HepG2 (cell line): ENCODE results near the gene DNAJC8. TPM values are rescaled to one million over a fixed set of nuclear protein-coding genes. Genes with fewer than 3 reads are reported as not detected.

Source experiments
- ATAC-seq: fragments of 200-7000 bp; cut with Tn5 transposase; 3 replicates; pipeline ENCODE4 v1.9.1; 2020; ENCODE audit warnings: mild to moderate bottlenecking, moderate library complexity
- BruUV-seq: library from RNA; stranded (reverse); fragments of 400-500 nt; replicated peaks from 2 replicates; lab custom pipeline; 2021; lab: Mats Ljungman, UMichigan
- CTCF ChIA-PET: fragments of 300-600 bp; formaldehyde crosslinking; extraction: SDS; loops from one replicate; lab custom pipeline; 2021; ENCODE audit warnings: low total read pairs, inconsistent platforms, low intra/inter-chr PET ratio; lab: Yijun Ruan, JAX
- POLR2A ChIA-PET: fragments of 350-600 bp; sonication (Branson Sonifier 250); formaldehyde crosslinking; loops from one replicate; lab custom pipeline; 2020; ENCODE audit warnings: antibody characterized with exemption, inconsistent platforms; lab: Yijun Ruan, JAX
- DNase-seq: peaks from one replicate; pipeline ENCODE4 v3.0.0-alpha.2; 2015; ENCODE audit warnings: low spot score
- FAIRE-seq: peaks from 3 replicates; lab custom pipeline; 2011; peaks lifted over from hg19 to GRCh38; lab: Jason Lieb, UNC
- H2AFZ ChIP-seq: one replicate; pipeline ENCODE4 v1.6.1; 2011; ENCODE audit warnings: low read length, inconsistent platforms
- H3K27ac ChIP-seq: fragments of 300-600 bp; 3 replicates; pipeline ENCODE4 v1.8.0; 2011; ENCODE audit warnings: mixed run types, mild to moderate bottlenecking, mixed read lengths, low read length, inconsistent platforms; ENCODE audit not compliant: insufficient read depth; ENCODE audit errors: extremely low read length
- H3K27me3 ChIP-seq, 2 experiments: fragments of 200-600 bp in 1 of 2; 2 replicates in 1 of 2; 3 replicates in 1 of 2; pipeline versions ENCODE4 v1.6.0 to v1.8.0; 2011; ENCODE audit warnings: low read length in 2 of 2, mild to moderate bottlenecking in 2 of 2, moderate library complexity in 2 of 2, inconsistent platforms in 1 of 2; ENCODE audit not compliant: insufficient read depth in 2 of 2, control insufficient read depth in 1 of 2
- H3K36me3 ChIP-seq, 2 experiments: fragments of 200-600 bp in 1 of 2; replicated peaks in 1 of 2; 2 replicates in 1 of 2; 3 replicates in 1 of 2; pipeline versions ENCODE4 v1.5.1 to v1.8.0; 2011; ENCODE audit warnings: low read length in 2 of 2, inconsistent platforms in 1 of 2; ENCODE audit not compliant: insufficient read depth in 2 of 2, control insufficient read depth in 1 of 2
- H3K4me1 ChIP-seq: 2 replicates; pipeline ENCODE4 v1.5.1; 2012; ENCODE audit warnings: low read length, inconsistent platforms; ENCODE audit not compliant: insufficient read depth
- H3K4me2 ChIP-seq: 2 replicates; pipeline ENCODE4 v1.6.0; 2011; ENCODE audit warnings: low read depth, low read length, inconsistent platforms
- H3K4me3 ChIP-seq, 3 experiments: fragments of 200-600 bp in 1 of 3; sonication (generic), shearing (Covaris generic) in 1 of 3; replicated peaks in 1 of 3; 2 replicates each; pipeline ENCODE4 v1.5.1; 2011 to 2016; ENCODE audit warnings: low read length in 3 of 3, inconsistent platforms in 2 of 3, low read depth in 2 of 3, mild to moderate bottlenecking in 2 of 3, control low read depth in 1 of 3, mixed read lengths in 1 of 3; ENCODE audit not compliant: insufficient read depth in 1 of 3
- H3K79me2 ChIP-seq: one replicate; pipeline ENCODE4 v1.6.1; 2011; ENCODE audit warnings: low read length, inconsistent platforms; ENCODE audit not compliant: insufficient read depth
- H3K9ac ChIP-seq: 2 replicates; pipeline ENCODE4 v1.6.0; 2011; ENCODE audit warnings: mild to moderate bottlenecking, low read depth, low read length, inconsistent platforms; ENCODE audit not compliant: insufficient read depth
- H3K9me3 ChIP-seq: 2 replicates; pipeline ENCODE4 v1.5.1; 2012; ENCODE audit warnings: mild to moderate bottlenecking, low read length
- H4K20me1 ChIP-seq: 2 replicates; pipeline ENCODE4 v1.6.0; 2011; ENCODE audit warnings: inconsistent platforms, mild to moderate bottlenecking, low read length, moderate library complexity; ENCODE audit not compliant: insufficient read depth
- ADNP ChIP-seq: sonication (generic); formaldehyde crosslinking; IDR thresholded peaks from 2 replicates; pipeline ENCODE4 v1.4.0; 2020; ENCODE audit warnings: missing genetic modification reagents
- AHDC1 ChIP-seq: sonication (generic); formaldehyde crosslinking; IDR thresholded peaks from 2 replicates; pipeline ENCODE4 v1.5.1; 2020; ENCODE audit warnings: mild to moderate bottlenecking, missing genetic modification reagents, borderline replicate concordance
- FOXP4 ChIP-seq: sonication (generic); formaldehyde crosslinking; IDR thresholded peaks from 2 replicates; pipeline ENCODE4 v1.4.0; 2020; ENCODE audit warnings: missing genetic modification reagents
- HOXA3 ChIP-seq: sonication (generic); formaldehyde crosslinking; IDR thresholded peaks from 2 replicates; pipeline ENCODE4 v1.5.0; 2020; ENCODE audit warnings: missing genetic modification reagents
- MED1 ChIP-seq: sonication (generic); formaldehyde crosslinking; IDR thresholded peaks from 2 replicates; pipeline ENCODE4 v1.4.0; 2020; ENCODE audit warnings: missing genetic modification reagents
- REST ChIP-seq, 2 experiments: IDR thresholded peaks; 2 replicates each; pipeline ENCODE4 v1.6.1; 2011 to 2012; ENCODE audit warnings: low read length in 2 of 2, borderline replicate concordance in 1 of 2, low read depth in 1 of 2, mild to moderate bottlenecking in 1 of 2, moderate library complexity in 1 of 2
- SALL1 ChIP-seq: sonication (generic); formaldehyde crosslinking; IDR thresholded peaks from 2 replicates; pipeline ENCODE4 v1.8.0; 2022; ENCODE audit warnings: mild to moderate bottlenecking, missing genetic modification reagents
- ZMYM2 ChIP-seq: sonication (generic); formaldehyde crosslinking; IDR thresholded peaks from 2 replicates; pipeline ENCODE4 v1.8.0; 2022; ENCODE audit warnings: mild to moderate bottlenecking, missing genetic modification reagents
- ZNF589 ChIP-seq: sonication (generic); formaldehyde crosslinking; conservative IDR thresholded peaks from 2 replicates; pipeline ENCODE4 v1.8.0; 2022; ENCODE audit warnings: mild to moderate bottlenecking, moderate library complexity, missing genetic modification reagents
- WGBS: methylation state at CpG from one replicate; pipeline ENCODE4 v1.1.6; 2017; ENCODE audit warnings: low lambda C conversion rate; 5-methylcytosine and 5-hydroxymethylcytosine counted together
- in situ Hi-C: cut with HindIII; loops from 2 replicates; pipeline ENCODE4 v1.10.0; 2017; ENCODE audit warnings: low pct_unique_long_range_greater_than_20kb; ENCODE audit not compliant: extremely low pct_ligation_motif_present
- intact Hi-C: fragments of 100-400 bp; cut with micrococcal nuclease; formaldehyde crosslinking; loops from one replicate; pipeline ENCODE4 v1.10.0; 2022; ENCODE audit not compliant: unreplicated experiment
- polyA plus RNA-seq, 8 experiments: library from polyadenylated mRNA; depleted of rRNA in 3 of 8; stranded (reverse) in 7 of 8; unstranded in 1 of 8; fragments of >200 nt; fragmentation: Illumina TruSeq in 4 of 8; extraction: Trizol in 4 of 8; gene quantifications; 2 replicates each; pipeline versions ENCODE4 v1.2.1 to v1.2.3, GENCODE V29; 2011 to 2016; ENCODE audit warnings: low read depth in 4 of 8, missing spikeins in 1 of 8, mixed read lengths in 1 of 8; ENCODE audit not compliant: insufficient read depth in 1 of 8
- total RNA-seq, 5 experiments: library from RNA; depleted of rRNA; stranded (reverse); fragments of >200 nt; fragmentation: Illumina TruSeq; extraction: Trizol; gene quantifications; 2 replicates each; pipeline ENCODE4 v1.2.3, GENCODE V29; 2016; ENCODE audit warnings: low read depth in 1 of 5

DNAJC8 gene
- total and polyA plus RNA-seq, 2 of the 13 experiments (the other 11 are each of a cell fraction or from before 2014, with no cell fraction given) = 54.5 to 126 TPM

GRCh38 chr1:28172713-28173150 is 60.1 kb downstream of the DNAJC8 start:
- Histone ChIP-seq H3K9ac (no peak overlapping the region), H4K20me1 (no peaks in the 10 kb centered on the region), H3K9me3 (no peaks in the 10 kb centered on the region), H3K79me2 (no peaks in the 10 kb centered on the region), H3K4me1 (peaks cover 60% of the 10 kb centered on the region), H3K36me3 (no peaks in the 10 kb centered on the region), H3K4me3 (peak overlapping the region in 2 of 3 experiments; percentile 11 to 45; a peak in 3 of 6 replicates), H3K4me2 (peak overlapping the region; percentile 71), H3K27ac (peak overlapping the region; percentile 33), H3K27me3 (peaks cover 2 to 22% of the 10 kb centered on the region in 2 experiments; a peak in 3 of 5 replicates), H2AFZ (peak overlapping the region; percentile 20)
- POLR2A ChIA-PET = interaction anchor here (1.4 kb wide), 1 partner anchor 476 kb away, joined by 3 read pairs; the partner anchor contains the start of gene RNU11
- CTCF ChIA-PET = no interaction called here
- in situ Hi-C loops = no loop called here
- 1% methylated on average over 8 of the region's 8 CpGs for WGBS
- FAIRE-seq (peak; percentile 49), DNase-seq (peak; percentile 41), ATAC-seq (peak; percentile 63)
- BruUV-seq = no TSS peak
- intact Hi-C loops = no loop called here
- TF ChIP-seq ZNF589 (CRISPR knock-in tag) (no peak), FOXP4 (peak; percentile 17; the same call in 1 of the 2 replicates), ZMYM2 (CRISPR knock-in tag) (peak; percentile 86; the same call in 1 of the 2 replicates), REST (IDR thresholded peaks at IDR 0.05; ENCODE audit: borderline replicate concordance in 1 of 2, low read depth in 1 of 2, low read length in 2 of 2) (no peak), ADNP (CRISPR knock-in tag) (peak; percentile 70; the same call in 1 of the 2 replicates), AHDC1 (CRISPR knock-in tag) (peak; percentile 38; the same call in 1 of the 2 replicates), SALL1 (CRISPR knock-in tag) (0 out of 2 replicates have a peak, but pooled peaks have one; percentile 21), HOXA3 (CRISPR knock-in tag) (no peak), MED1 (CRISPR knock-in tag) (0 out of 2 replicates have a peak, but pooled peaks have one; percentile 19)
